ENCODE results near the gene TRPC5OS.

TRPC5OS gene

GRCh38 chrX:111914398-111915090 lies 38.6 kb downstream of the TRPC5OS start:
- DNase-seq: no peak

GRCh38 chrX:111917591-111917990 lies 41.6 kb downstream of the TRPC5OS start:
- DNase-seq: no peak

- no peak for DNase-seq
Measured at GRCh38 chrX:111928456-111928855, 52.5 kb downstream of the TRPC5OS start.

Measured in activated CD4-positive, alpha-beta T cell treated with anti-CD3 and anti-CD28 coated beads, Interleukin-2, amount 50 U/mL, for 4 hours (primary cell).